ENCODE results near the gene MAD1L1. TPM values are rescaled to one million over a fixed set of nuclear protein-coding genes. Genes with fewer than 3 reads are reported as not detected.

Gene MAD1L1
- total and polyA plus RNA-seq, 2 of the 13 experiments (the other 11 are each of a cell fraction or from before 2014, with no cell fraction given) = 17.4 to 64.7 TPM

- WGBS (ENCODE audit: low lambda C conversion rate) = 100% methylated on average over 9 of the region's 25 CpGs
- intact Hi-C loops (cut with micrococcal nuclease; ENCODE audit: unreplicated experiment) (no loop called here), in situ Hi-C loops (cut with HindIII; ENCODE audit: extremely low pct_ligation_motif_present, low pct_unique_long_range_greater_than_20kb) (no loop called here)
- FAIRE-seq (no peak), ATAC-seq (no peak), DNase-seq (ENCODE audit: low spot score) (no peak)
- H4K20me1 ChIP-seq (ENCODE audit: insufficient read depth, low read length) = no peaks in the 10 kb centered on the region
- H3K9ac ChIP-seq (ENCODE audit: insufficient read depth, low read depth, low read length) = no peak overlapping the region
- no peak overlapping the region for H3K27ac ChIP-seq (ENCODE audit: extremely low read length, insufficient read depth, low read length)
- BruUV-seq (replicated peaks) = no TSS peak
- H2AFZ ChIP-seq (ENCODE audit: low read length) = no peak overlapping the region
- no peaks in the 10 kb centered on the region for H3K4me1 ChIP-seq (ENCODE audit: insufficient read depth, low read length)
- ChIA-PET POLR2A (no interaction called here), CTCF (ENCODE audit: low intra/inter-chr PET ratio, low total read pairs) (no interaction called here)
- H3K4me3 ChIP-seq (replicated peaks in 1 of 3; ENCODE audit: insufficient read depth in 1 of 3, low read depth in 2 of 3, low read length in 3 of 3) = no peak overlapping the region
- no peaks in the 10 kb centered on the region for H3K9me3 ChIP-seq (ENCODE audit: low read length)
- H3K4me2 ChIP-seq (ENCODE audit: low read depth, low read length) = no peak overlapping the region
- H3K36me3 ChIP-seq (replicated peaks in 1 of 2; ENCODE audit: control insufficient read depth in 1 of 2, insufficient read depth in 2 of 2, low read length in 2 of 2) = 0 out of 5 replicates have a peak, but pooled peaks cover 0 to 3% of the 10 kb centered on the region in 2 experiments
- no peaks in the 10 kb centered on the region for H3K27me3 ChIP-seq (ENCODE audit: control insufficient read depth in 1 of 2, insufficient read depth in 2 of 2, low read length in 2 of 2)
- TF ChIP-seq ZNF546 (CRISPR knock-in tag; conservative IDR thresholded peaks at IDR 0.05) (no peak), AGO2 (optimal IDR thresholded peaks at IDR 0.05; ENCODE audit: low read depth, low read length) (peak; percentile 24)
- no peaks in the 10 kb centered on the region for H3K79me2 ChIP-seq (ENCODE audit: insufficient read depth, low read length)
Observed at GRCh38 chr7:1913466-1914282, 319.1 kb downstream of the MAD1L1 start.

- H3K4me3 ChIP-seq (replicated peaks in 1 of 3; ENCODE audit: insufficient read depth in 1 of 3, low read depth in 2 of 3, low read length in 3 of 3) = no peak overlapping the region
- H3K9ac ChIP-seq (ENCODE audit: insufficient read depth, low read depth, low read length) = no peak overlapping the region
- no TSS peak for BruUV-seq (replicated peaks)
- FAIRE-seq (no peak), ATAC-seq (no peak), DNase-seq (ENCODE audit: low spot score) (no peak)
- intact Hi-C loops (cut with micrococcal nuclease; ENCODE audit: unreplicated experiment) = no loop called here
- no peaks in the 10 kb centered on the region for H4K20me1 ChIP-seq (ENCODE audit: insufficient read depth, low read length)
- in situ Hi-C loops (cut with HindIII; ENCODE audit: extremely low pct_ligation_motif_present, low pct_unique_long_range_greater_than_20kb) = no loop called here
- CTCF ChIA-PET (ENCODE audit: low intra/inter-chr PET ratio, low total read pairs) = no interaction called here
- H3K4me2 ChIP-seq (ENCODE audit: low read depth, low read length) = no peak overlapping the region
- H3K36me3 ChIP-seq (replicated peaks in 1 of 2; ENCODE audit: control insufficient read depth in 1 of 2, insufficient read depth in 2 of 2, low read length in 2 of 2) = peaks cover 2 to 3% of the 10 kb centered on the region in 2 experiments; a peak in 1 of 5 replicates
- H3K79me2 ChIP-seq (ENCODE audit: insufficient read depth, low read length) = no peaks in the 10 kb centered on the region
- H3K9me3 ChIP-seq (ENCODE audit: low read length) = no peaks in the 10 kb centered on the region
- H2AFZ ChIP-seq (ENCODE audit: low read length) = no peak overlapping the region
- no peaks in the 10 kb centered on the region for H3K27me3 ChIP-seq (ENCODE audit: control insufficient read depth in 1 of 2, insufficient read depth in 2 of 2, low read length in 2 of 2)
- 97% methylated on average over 31 of the region's 41 CpGs for whole genome bisulfite sequencing (ENCODE audit: low lambda C conversion rate)
- TF ChIP-seq ZEB1 (IDR thresholded peaks at IDR 0.05; ENCODE audit: insufficient replicate concordance, low read depth) (no peak), ZNF563 (CRISPR knock-in tag; IDR thresholded peaks at IDR 0.05) (no peak), ZNF124 (CRISPR knock-in tag; IDR thresholded peaks at IDR 0.05) (no peak), SATB2 (CRISPR knock-in tag; IDR thresholded peaks at IDR 0.05) (no peak), ELF4 (CRISPR knock-in tag; IDR thresholded peaks at IDR 0.05; ENCODE audit: borderline replicate concordance) (no peak), ZNF10 (CRISPR knock-in tag; IDR thresholded peaks at IDR 0.05; ENCODE audit: borderline replicate concordance, low read depth) (no peak), SALL2 (CRISPR knock-in tag; IDR thresholded peaks at IDR 0.05) (no peak), THAP11 (CRISPR knock-in tag; IDR thresholded peaks at IDR 0.05) (no peak), ZNF549 (CRISPR knock-in tag; IDR thresholded peaks at IDR 0.05) (no peak)
- no peak overlapping the region for H3K27ac ChIP-seq (ENCODE audit: extremely low read length, insufficient read depth, low read length)
- POLR2A ChIA-PET = no interaction called here
- no peaks in the 10 kb centered on the region for H3K4me1 ChIP-seq (ENCODE audit: insufficient read depth, low read length)
Observed at GRCh38 chr7:1912593-1913465, 319.9 kb downstream of the MAD1L1 start.

Data from HepG2 (cell line).